ENCODE results near the gene MAEL.

- TF ChIP-seq CTCF (IDR thresholded peaks at IDR 0.05; ENCODE audit: poor library complexity, severe bottlenecking) (no peak), RAD21 (conservative IDR thresholded peaks at IDR 0.05) (no peak), POLR2AphosphoS5 (IDR thresholded peaks at IDR 0.05) (no peak), MXI1 (conservative IDR thresholded peaks at IDR 0.05; ENCODE audit: poor library complexity, severe bottlenecking) (no peak)
These were observed 32.8 kb upstream of the MAEL start for GRCh38 chr1:166956057-166956850.

Measured in neural cell (in vitro differentiated cells).